SK-N-SH (cell line): ENCODE results near the gene ITGA5. TPM values are rescaled to one million over a fixed set of nuclear protein-coding genes. Genes with fewer than 3 reads are reported as not detected.
A peak's percentile ranks its signal among the peaks of the same experiment; 100 is the strongest.

Experiments used
- CTCF ChIA-PET: fragments of 300-600, 350-600 bp; formaldehyde crosslinking; extraction: SDS; loops from one replicate; lab custom pipeline; 2021; lab: Yijun Ruan, JAX
- POLR2A ChIA-PET: fragments of 350-600 bp; sonication (Branson Sonifier 250); formaldehyde crosslinking; extraction: SDS; loops from one replicate; lab custom pipeline; 2020; ENCODE audit warnings: antibody characterized with exemption, inconsistent platforms; lab: Yijun Ruan, JAX
- DNase-seq: peaks from one replicate; pipeline ENCODE4 v3.0.0; 2012
- H2AFZ ChIP-seq: fragments of 200-600 bp; sonication (generic); 2 replicates; pipeline ENCODE4 v1.8.1; 2016; ENCODE audit warnings: antibody characterized with exemption, mild to moderate bottlenecking, low read depth
- H3F3A ChIP-seq: fragments of 200-600 bp; sonication (generic); replicated peaks from 2 replicates; pipeline ENCODE3; 2016; ENCODE audit warnings: antibody characterized with exemption, mild to moderate bottlenecking; ENCODE audit not compliant: insufficient read depth
- H3K27ac ChIP-seq, 2 experiments: fragments of 200-500 bp in 1 of 2; fragments of 200-600 bp in 1 of 2; sonication (Bioruptor generic) in 1 of 2; sonication (generic), shearing (Covaris generic) in 1 of 2; 2 replicates each; pipeline versions ENCODE4 v1.5.1 to v1.6.1; 2014 to 2016; ENCODE audit warnings: low read depth in 2 of 2, inconsistent platforms in 1 of 2, low read length in 1 of 2, mild to moderate bottlenecking in 1 of 2, mixed read lengths in 1 of 2
- H3K27me3 ChIP-seq: fragments of 200-600 bp; sonication (generic), shearing (Covaris generic); 2 replicates; pipeline ENCODE4 v1.6.1; 2016; ENCODE audit warnings: mixed run types; ENCODE audit not compliant: insufficient read depth
- H3K36me3 ChIP-seq, 2 experiments: fragments of 200-500 bp in 1 of 2; fragments of 200-600 bp in 1 of 2; sonication (Bioruptor generic) in 1 of 2; sonication (generic) in 1 of 2; replicated peaks in 1 of 2; 2 replicates each; pipeline versions ENCODE3 to v1.5.1; 2014 to 2016; ENCODE audit warnings: low read length in 1 of 2, mild to moderate bottlenecking in 1 of 2; ENCODE audit not compliant: insufficient read depth in 2 of 2, control insufficient read depth in 1 of 2
- H3K4me1 ChIP-seq, 2 experiments: fragments of 200-500 bp in 1 of 2; fragments of 200-600 bp in 1 of 2; sonication (Bioruptor generic) in 1 of 2; sonication (generic), shearing (Covaris generic) in 1 of 2; 2 replicates each; pipeline versions ENCODE4 v1.5.1 to v1.6.1; 2014 to 2016; ENCODE audit warnings: low read depth in 1 of 2, low read length in 1 of 2, mixed run types in 1 of 2; ENCODE audit not compliant: insufficient read depth in 2 of 2, control insufficient read depth in 1 of 2
- H3K4me2 ChIP-seq: fragments of 200-600 bp; sonication (generic), shearing (Covaris generic); 2 replicates; pipeline ENCODE4 v1.6.1; 2017; ENCODE audit warnings: mixed run types
- H3K4me3 ChIP-seq, 2 experiments: fragments of 200-500 bp in 1 of 2; fragments of 200-600 bp in 1 of 2; sonication (Bioruptor generic) in 1 of 2; sonication (generic), shearing (Covaris generic) in 1 of 2; 2 replicates each; pipeline versions ENCODE4 v1.5.1 to v1.8.1; 2014 to 2016; ENCODE audit warnings: low read depth in 2 of 2, inconsistent platforms in 1 of 2, low read length in 1 of 2, mild to moderate bottlenecking in 1 of 2, mixed read lengths in 1 of 2, moderate library complexity in 1 of 2
- H3K79me2 ChIP-seq: fragments of 200-600 bp; sonication (generic); 2 replicates; pipeline ENCODE4 v1.8.1; 2017; ENCODE audit warnings: mild to moderate bottlenecking; ENCODE audit not compliant: insufficient read depth
- H3K9ac ChIP-seq: fragments of 200-600 bp; sonication (generic); 2 replicates; pipeline ENCODE4 v1.6.1; 2017; ENCODE audit warnings: mixed run types
- H3K9me2 ChIP-seq: fragments of 200-600 bp; sonication (generic); 2 replicates; pipeline ENCODE4 v1.6.1; 2017; ENCODE audit warnings: mixed run types
- H3K9me3 ChIP-seq: fragments of 200-600 bp; sonication (generic); 2 replicates; pipeline ENCODE4 v1.6.1; 2017; ENCODE audit warnings: mixed run types, mild to moderate bottlenecking, moderate library complexity
- H4K20me1 ChIP-seq: fragments of 200-600 bp; sonication (generic); 2 replicates; pipeline ENCODE4 v1.6.1; 2017; ENCODE audit warnings: mild to moderate bottlenecking, mixed run types; ENCODE audit not compliant: insufficient read depth
- EZH2phosphoT487 ChIP-seq: fragments of 200-600 bp; sonication (generic); IDR thresholded peaks from 2 replicates; pipeline ENCODE4 v1.6.1; 2017; ENCODE audit warnings: low read depth, mixed run types, mild to moderate bottlenecking, antibody characterized with exemption, moderate library complexity, borderline replicate concordance
- FOXJ3 ChIP-seq: sonication (generic); formaldehyde crosslinking; IDR thresholded peaks from 2 replicates; pipeline ENCODE4 v1.5.1; 2020; ENCODE audit warnings: mild to moderate bottlenecking, missing genetic modification reagents
- GABPA ChIP-seq: IDR thresholded peaks from 2 replicates; pipeline ENCODE4 v1.4.0; 2012; ENCODE audit warnings: low read depth, mild to moderate bottlenecking
- GATA2 ChIP-seq: sonication (generic); formaldehyde crosslinking; IDR thresholded peaks from 2 replicates; pipeline ENCODE4 v1.5.0; 2020; ENCODE audit warnings: mild to moderate bottlenecking, missing genetic modification reagents
- NRF1 ChIP-seq: IDR thresholded peaks from 2 replicates; pipeline ENCODE4 v1.6.1; 2012; ENCODE audit warnings: low read depth, mild to moderate bottlenecking, low read length
- RCOR1 ChIP-seq: fragments of 150-350 bp; IDR thresholded peaks from 2 replicates; pipeline ENCODE4 v1.6.1; 2017; ENCODE audit warnings: antibody characterized with exemption, low read length
- TAF1 ChIP-seq: IDR thresholded peaks from 2 replicates; pipeline ENCODE4 v1.6.1; 2012; ENCODE audit warnings: low read depth, mild to moderate bottlenecking, low read length, moderate library complexity, borderline replicate concordance
- TEAD4 ChIP-seq: IDR thresholded peaks from 2 replicates; pipeline ENCODE4 v1.4.0; 2012; ENCODE audit warnings: mild to moderate bottlenecking, borderline replicate concordance; ENCODE audit not compliant: insufficient read depth
- YY1 ChIP-seq: IDR thresholded peaks from 2 replicates; pipeline ENCODE4 v1.4.0; 2012; ENCODE audit warnings: low read depth, mild to moderate bottlenecking
- WGBS: methylation state at CpG from one replicate; pipeline ENCODE4 v1.1.6; 2017; ENCODE audit warnings: low lambda C conversion rate; 5-methylcytosine and 5-hydroxymethylcytosine counted together
- polyA plus RNA-seq, 3 experiments: library from polyadenylated mRNA; depleted of rRNA; stranded (reverse); fragments of >200 nt; gene quantifications; 2 replicates each; pipeline ENCODE4 v1.2.3, GENCODE V29; 2012
- TF ChIP-seq, protein P1 (sequence below): IDR thresholded peaks from 2 replicates; pipeline ENCODE4 v1.4.0; 2012; ENCODE audit warnings: low read depth, borderline replicate concordance
- TF ChIP-seq, protein P2 (sequence below): IDR thresholded peaks from 2 replicates; pipeline ENCODE4 v1.6.1; 2012; ENCODE audit warnings: mild to moderate bottlenecking, low read depth, low read length, moderate library complexity

Gene ITGA5
- polyA plus RNA-seq, 1 of the 3 experiments (the other 2 are of a cell fraction) = 52.5 TPM

DNA sequence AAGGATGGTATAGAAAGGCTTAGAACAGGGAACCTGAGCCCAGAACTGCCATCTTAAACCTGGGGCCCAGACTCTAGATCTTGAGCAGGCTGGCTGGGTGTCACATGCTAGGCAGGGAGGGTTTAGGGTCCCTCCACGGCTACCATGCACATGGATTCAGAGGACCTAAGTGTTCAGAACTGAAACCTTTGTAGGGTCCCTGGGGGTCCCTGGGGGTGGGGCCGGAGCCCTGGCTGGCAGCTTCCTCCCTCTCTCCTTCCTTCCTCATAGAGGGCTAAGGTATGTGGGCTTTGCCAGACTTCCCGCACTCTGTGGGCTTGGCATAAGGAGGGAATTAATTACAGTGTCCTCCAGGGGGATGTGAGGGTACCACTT is 29.9 kb downstream of the ITGA5 start:
- no peaks in the 10 kb centered on the region for H3K79me2 ChIP-seq
- ChIA-PET CTCF (interaction anchor here (1.3 to 3.9 kb wide), 3 partner anchors 10 to 15 kb away, joined by 4 to 23 read pairs (median 5); no protein-coding TSS in a partner anchor), POLR2A (no interaction called here)
- peaks cover 0 to 47% of the 10 kb centered on the region in 2 experiments; a peak in 1 of 4 replicates for H3K4me1 ChIP-seq
- H3K9me3 ChIP-seq = no peaks in the 10 kb centered on the region
- H3K9ac ChIP-seq = no peak overlapping the region
- H2AFZ ChIP-seq = no peak overlapping the region
- peaks cover 6% of the 10 kb centered on the region for H3F3A ChIP-seq
- H3K4me3 ChIP-seq = no peak overlapping the region
- DNase-seq = no peak
- TF ChIP-seq GATA2 (CRISPR knock-in tag) = no peak
- TF ChIP-seq TEAD4 = no peak
- TF ChIP-seq YY1 = no peak
- no peak for TF ChIP-seq EZH2phosphoT487
- no peak for TF ChIP-seq FOXJ3 (CRISPR knock-in tag)
- TF ChIP-seq, protein P1, sequence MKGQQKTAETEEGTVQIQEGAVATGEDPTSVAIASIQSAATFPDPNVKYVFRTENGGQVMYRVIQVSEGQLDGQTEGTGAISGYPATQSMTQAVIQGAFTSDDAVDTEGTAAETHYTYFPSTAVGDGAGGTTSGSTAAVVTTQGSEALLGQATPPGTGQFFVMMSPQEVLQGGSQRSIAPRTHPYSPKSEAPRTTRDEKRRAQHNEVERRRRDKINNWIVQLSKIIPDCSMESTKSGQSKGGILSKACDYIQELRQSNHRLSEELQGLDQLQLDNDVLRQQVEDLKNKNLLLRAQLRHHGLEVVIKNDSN = no peak
- TF ChIP-seq, protein P2, sequence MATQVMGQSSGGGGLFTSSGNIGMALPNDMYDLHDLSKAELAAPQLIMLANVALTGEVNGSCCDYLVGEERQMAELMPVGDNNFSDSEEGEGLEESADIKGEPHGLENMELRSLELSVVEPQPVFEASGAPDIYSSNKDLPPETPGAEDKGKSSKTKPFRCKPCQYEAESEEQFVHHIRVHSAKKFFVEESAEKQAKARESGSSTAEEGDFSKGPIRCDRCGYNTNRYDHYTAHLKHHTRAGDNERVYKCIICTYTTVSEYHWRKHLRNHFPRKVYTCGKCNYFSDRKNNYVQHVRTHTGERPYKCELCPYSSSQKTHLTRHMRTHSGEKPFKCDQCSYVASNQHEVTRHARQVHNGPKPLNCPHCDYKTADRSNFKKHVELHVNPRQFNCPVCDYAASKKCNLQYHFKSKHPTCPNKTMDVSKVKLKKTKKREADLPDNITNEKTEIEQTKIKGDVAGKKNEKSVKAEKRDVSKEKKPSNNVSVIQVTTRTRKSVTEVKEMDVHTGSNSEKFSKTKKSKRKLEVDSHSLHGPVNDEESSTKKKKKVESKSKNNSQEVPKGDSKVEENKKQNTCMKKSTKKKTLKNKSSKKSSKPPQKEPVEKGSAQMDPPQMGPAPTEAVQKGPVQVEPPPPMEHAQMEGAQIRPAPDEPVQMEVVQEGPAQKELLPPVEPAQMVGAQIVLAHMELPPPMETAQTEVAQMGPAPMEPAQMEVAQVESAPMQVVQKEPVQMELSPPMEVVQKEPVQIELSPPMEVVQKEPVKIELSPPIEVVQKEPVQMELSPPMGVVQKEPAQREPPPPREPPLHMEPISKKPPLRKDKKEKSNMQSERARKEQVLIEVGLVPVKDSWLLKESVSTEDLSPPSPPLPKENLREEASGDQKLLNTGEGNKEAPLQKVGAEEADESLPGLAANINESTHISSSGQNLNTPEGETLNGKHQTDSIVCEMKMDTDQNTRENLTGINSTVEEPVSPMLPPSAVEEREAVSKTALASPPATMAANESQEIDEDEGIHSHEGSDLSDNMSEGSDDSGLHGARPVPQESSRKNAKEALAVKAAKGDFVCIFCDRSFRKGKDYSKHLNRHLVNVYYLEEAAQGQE = no peak
- no peak for TF ChIP-seq TAF1
- H3K27ac ChIP-seq = no peak overlapping the region
- H3K36me3 ChIP-seq = no peaks in the 10 kb centered on the region
- no peaks in the 10 kb centered on the region for H3K27me3 ChIP-seq
- H3K4me2 ChIP-seq = no peak overlapping the region
- 83% methylated on average over 2 of the region's 3 CpGs for WGBS
- H3K9me2 ChIP-seq = no peaks in the 10 kb centered on the region
- no peaks in the 10 kb centered on the region for H4K20me1 ChIP-seq

DNA sequence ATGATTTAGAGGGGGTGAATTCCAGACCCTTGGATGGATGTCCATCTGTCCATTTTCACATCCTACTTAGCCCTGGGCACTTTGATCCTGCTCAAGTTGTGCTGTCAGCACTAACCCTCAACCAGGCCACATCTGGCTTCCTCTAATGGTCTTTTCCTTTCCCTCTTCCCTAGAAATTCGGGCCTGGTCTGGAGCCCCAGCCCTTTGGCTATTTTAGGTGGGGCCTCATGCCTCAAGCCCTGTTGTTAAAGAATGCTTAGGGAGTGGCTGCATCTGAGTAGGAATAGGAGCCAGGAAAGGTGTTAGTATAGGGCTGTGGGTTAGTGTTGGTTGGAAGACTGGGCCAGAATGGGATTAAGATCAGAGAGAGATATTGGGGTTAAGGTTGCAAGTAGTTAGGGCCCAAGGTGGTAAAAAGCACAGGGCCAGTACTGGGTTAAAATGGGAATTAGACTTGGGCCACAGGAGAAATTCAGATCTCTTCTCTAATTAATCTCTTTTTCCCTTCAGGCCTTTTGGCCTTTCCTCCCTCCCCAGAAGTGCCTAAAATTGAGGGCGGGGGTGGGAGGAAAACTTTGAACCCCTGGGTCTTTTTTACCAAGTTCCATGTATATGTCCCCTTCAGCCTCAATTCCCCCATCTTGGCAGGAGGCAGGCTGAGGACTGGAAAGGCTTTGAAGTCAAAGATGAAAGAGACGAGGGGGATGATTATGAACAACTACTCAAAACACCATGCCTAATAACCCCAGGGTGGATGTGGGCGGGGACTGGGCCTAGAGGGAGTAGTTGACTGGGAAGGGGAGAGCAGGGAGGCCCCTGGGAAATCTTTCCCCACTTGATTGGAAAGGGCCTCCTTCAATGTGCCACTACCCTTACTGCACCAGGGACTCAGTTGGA is 30.6 kb downstream of the ITGA5 start:
- 73% methylated on average over 4 of the region's 4 CpGs for WGBS
- peak; percentile 32; the same call in 1 of the 2 replicates for TF ChIP-seq RCOR1
- no peak for TF ChIP-seq NRF1
- no peak for TF ChIP-seq GABPA
- Histone ChIP-seq H3K27ac (peak overlapping the region in 1 of 2 experiments; percentile 36; a peak in 1 of 4 replicates), H4K20me1 (no peaks in the 10 kb centered on the region), H3K9me3 (no peaks in the 10 kb centered on the region), H3K9me2 (no peaks in the 10 kb centered on the region), H3K4me1 (peaks cover 0 to 47% of the 10 kb centered on the region in 2 experiments; a peak in 1 of 4 replicates), H3K4me3 (no peak overlapping the region), H3K9ac (no peak overlapping the region), H2AFZ (no peak overlapping the region), H3K27me3 (no peaks in the 10 kb centered on the region), H3F3A (peaks cover 6% of the 10 kb centered on the region), H3K79me2 (no peaks in the 10 kb centered on the region), H3K4me2 (no peak overlapping the region), H3K36me3 (no peaks in the 10 kb centered on the region)
- CTCF ChIA-PET = interaction anchor here (0.8 to 11.1 kb wide), 12 partner anchors 9 to 356 kb away, joined by 3 to 118 read pairs (median 8); partner anchors contain the start of gene HOXC5
- peak; percentile 60 for DNase-seq
- POLR2A ChIA-PET = interaction anchor here (0.9 kb wide), 1 partner anchor 9 kb away, joined by 3 read pairs; no protein-coding TSS in a partner anchor
